HG03139 (cell line): Measurements from ENCODE around the gene RALGAPA2.

ENCODE experiments used
- ATAC-seq: cut with Tn5 transposase; IDR thresholded peaks from one replicate; pipeline ENCODE4 v1.9.1; 2021; ENCODE audit not compliant: unreplicated experiment

RALGAPA2 gene

GRCh38 chr20:20477444-20478041 is 234.9 kb downstream of the RALGAPA2 start:
- no peak for ATAC-seq

GRCh38 chr20:20476504-20476903 is 235.9 kb downstream of the RALGAPA2 start:
- no peak for ATAC-seq

- no peak for ATAC-seq
These were observed 238.8 kb downstream of the RALGAPA2 start for GRCh38 chr20:20473657-20474056.

GRCh38 chr20:20472684-20473274 is 239.7 kb downstream of the RALGAPA2 start:
- ATAC-seq = no peak

- ATAC-seq = peak; percentile 65
These were observed 246.0 kb downstream of the RALGAPA2 start for GRCh38 chr20:20466341-20466879.

GRCh38 chr20:20465252-20465651 is 247.2 kb downstream of the RALGAPA2 start:
- ATAC-seq = no peak

GRCh38 chr20:20463933-20464374 is 248.5 kb downstream of the RALGAPA2 start:
- no peak for ATAC-seq

GRCh38 chr20:20462185-20462584 is 250.3 kb downstream of the RALGAPA2 start:
- ATAC-seq = no peak

- ATAC-seq = no peak
These were observed 250.9 kb downstream of the RALGAPA2 start for GRCh38 chr20:20461551-20461950.

GRCh38 chr20:20459726-20460125 is 252.7 kb downstream of the RALGAPA2 start:
- ATAC-seq = no peak

- no peak for ATAC-seq
These were observed 254.9 kb downstream of the RALGAPA2 start for GRCh38 chr20:20457392-20458126.

- ATAC-seq = no peak
These were observed 255.7 kb downstream of the RALGAPA2 start for GRCh38 chr20:20456741-20457140.

- ATAC-seq = no peak
These were observed 256.5 kb downstream of the RALGAPA2 start for GRCh38 chr20:20455926-20456325.

GRCh38 chr20:20454850-20455627 is 257.4 kb downstream of the RALGAPA2 start:
- ATAC-seq = no peak

GRCh38 chr20:20454367-20454766 is 258.1 kb downstream of the RALGAPA2 start:
- no peak for ATAC-seq

GRCh38 chr20:20452254-20452676 is 260.2 kb downstream of the RALGAPA2 start:
- peak; percentile 93 for ATAC-seq

- no peak for ATAC-seq
These were observed 261.9 kb downstream of the RALGAPA2 start for GRCh38 chr20:20450521-20450920.

- ATAC-seq = no peak
These were observed 263.6 kb downstream of the RALGAPA2 start for GRCh38 chr20:20448881-20449280.

GRCh38 chr20:20447196-20447595 is 265.2 kb downstream of the RALGAPA2 start:
- ATAC-seq = no peak

- no peak for ATAC-seq
These were observed 265.9 kb downstream of the RALGAPA2 start for GRCh38 chr20:20446425-20447015.

GRCh38 chr20:20446001-20446400 is 266.4 kb downstream of the RALGAPA2 start:
- no peak for ATAC-seq
